Spleen (tissue), 11 donors: ENCODE results near the gene COL23A1. TPM values are rescaled to one million over a fixed set of nuclear protein-coding genes. Genes with fewer than 3 reads are reported as not detected.

Experiments
- DNase-seq: peaks from one replicate; pipeline ENCODE4 v3.0.0-alpha.2; 2020
- H3K27ac ChIP-seq, 8 donors: fragments of 200-600 bp; sonication (generic) in 7 of 8; 1 replicate in 4 of 8; 2 replicates in 4 of 8; pipeline versions ENCODE4 v1.5.0 to v1.8.0; 2016 to 2021; ENCODE audit warnings: inconsistent platforms in 4 of 8, mild to moderate bottlenecking in 4 of 8, moderate library complexity in 1 of 8
- H3K27me3 ChIP-seq, 7 donors: fragments of 200-600 bp; sonication (generic) in 6 of 7; replicated peaks in 1 of 7; 1 replicate in 4 of 7; 2 replicates in 3 of 7; pipeline versions ENCODE4 v1.5.0 to v1.8.0; 2016 to 2021; ENCODE audit warnings: inconsistent platforms in 3 of 7, mild to moderate bottlenecking in 1 of 7
- H3K36me3 ChIP-seq, 6 donors: fragments of 200-600 bp; sonication (generic) in 5 of 6; 1 replicate in 4 of 6; 2 replicates in 2 of 6; pipeline versions ENCODE4 v1.5.0 to v1.8.0; 2016 to 2021; ENCODE audit warnings: inconsistent platforms in 2 of 6
- H3K4me1 ChIP-seq, 6 donors: fragments of 200-600 bp; sonication (generic) in 5 of 6; 1 replicate in 3 of 6; 2 replicates in 3 of 6; pipeline versions ENCODE4 v1.5.0 to v1.8.0; 2016 to 2021; ENCODE audit warnings: inconsistent platforms in 3 of 6
- H3K4me3 ChIP-seq, 8 donors: fragments of 200-600 bp; sonication (generic) in 7 of 8; 1 replicate in 4 of 8; 2 replicates in 4 of 8; pipeline versions ENCODE4 v1.5.0 to v1.8.0; 2016 to 2021; ENCODE audit warnings: inconsistent platforms in 4 of 8, mild to moderate bottlenecking in 4 of 8, moderate library complexity in 2 of 8
- H3K9me3 ChIP-seq, 8 donors: fragments of 200-600 bp; sonication (generic) in 7 of 8; 1 replicate in 4 of 8; 2 replicates in 4 of 8; pipeline versions ENCODE4 v1.5.0 to v1.8.0; 2016 to 2021; ENCODE audit warnings: inconsistent platforms in 4 of 8
- CTCF ChIP-seq, 11 experiments: fragments of 200-600 bp in 7 of 11; fragments of 450-650 bp in 4 of 11; sonication (generic) in 4 of 11; IDR thresholded peaks in 8 of 11; conservative IDR thresholded peaks in 3 of 11; 1 replicate in 7 of 11; 2 replicates in 4 of 11; pipeline versions ENCODE4 v1.4.0 to v1.8.0; 2016 to 2021; ENCODE audit warnings: antibody characterized with exemption in 11 of 11, inconsistent platforms in 4 of 11, mild to moderate bottlenecking in 1 of 11
- POLR2A ChIP-seq, 3 donors: fragments of 450-650 bp; IDR thresholded peaks; one replicate each; pipeline ENCODE4 v1.5.1; 2017; ENCODE audit warnings: antibody characterized with exemption in 3 of 3, mild to moderate bottlenecking in 1 of 3
- POLR2AphosphoS5 ChIP-seq, 3 donors: sonication (generic); formaldehyde crosslinking; IDR thresholded peaks; one replicate each; pipeline ENCODE4 v1.5.1; 2017; ENCODE audit warnings: antibody characterized with exemption in 3 of 3
- WGBS, 5 donors: extraction: QIAGEN DNeasy Blood & Tissue Kit in 3 of 5; methylation state at CpG; one replicate each; pipeline versions ENCODE4 v1.1.5 to v1.1.7; 2013 to 2018; 5-methylcytosine and 5-hydroxymethylcytosine counted together
- intact Hi-C: fragments of 100-400 bp; cut with DNase I; formaldehyde crosslinking; loops from one replicate; pipeline ENCODE4 v1.15.0; 2023; ENCODE audit warnings: low total_unique reads
- polyA plus RNA-seq, 3 donors: library from polyadenylated mRNA; stranded (reverse); fragments of 200-250 nt; gene quantifications; one replicate each; pipeline ENCODE4 v1.2.1, GENCODE V29; 2013
- total RNA-seq, 7 donors: library from RNA; depleted of rRNA in 3 of 7; stranded (reverse); fragments of >200 nt in 3 of 7; fragmentation: NEBNext Ultra II Directional in 4 of 7; extraction: Animal tissue kit (Norgen Biotek cat#: 25700) in 4 of 7; gene quantifications; one replicate each; pipeline versions ENCODE4 v1.1.0 to v1.2.1, GENCODE V29; 2016 to 2021
- donor health status: healthy with polysubstance abuse.
- donor health status: DM: no; HTN: no; CAD: no; lungs with moderate emphysema.
- donor health status: DM: no; HTN: no; CAD: no.
- donor health status: Bipolar disorder and iron deficiency.
- donor health status: healthy.
- donor health status: DM: no; HTN: no; CAD: no.
- donor health status: DM: yes; HTN: yes; CAD: no.

The COL23A1 gene
- total and polyA plus RNA-seq, 10 donors = 0.63 to 3.8 (median 1.9) TPM

DNA sequence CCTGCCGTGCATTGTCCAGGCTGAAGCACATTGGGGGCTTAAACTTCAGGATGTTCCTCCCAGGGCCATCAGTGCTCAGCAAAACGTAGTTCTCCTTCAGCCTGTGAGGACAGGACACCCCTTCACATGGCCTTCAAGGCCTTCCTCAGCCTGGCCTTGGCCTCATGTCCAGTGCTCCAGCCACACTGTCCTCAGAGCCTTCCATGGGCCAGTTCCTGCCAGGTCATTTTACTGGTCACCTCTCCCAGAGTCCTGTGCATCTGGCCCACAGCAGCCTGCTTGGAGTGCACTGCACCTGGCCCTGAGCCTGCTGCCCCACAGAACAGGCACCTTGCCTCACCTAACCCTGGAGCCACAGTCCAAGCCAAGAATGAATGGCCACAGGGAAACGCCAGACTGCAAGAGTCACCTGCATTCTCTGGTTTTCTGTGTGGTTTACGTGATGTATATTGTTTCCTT lies 377.2 kb downstream of the COL23A1 start:
- TF ChIP-seq CTCF (IDR thresholded peaks at IDR 0.05 in 8 of 11, conservative IDR thresholded peaks at IDR 0.05 in 3 of 11) = no peak
- TF ChIP-seq POLR2AphosphoS5 (IDR thresholded peaks at IDR 0.05) = peak; percentile 49 to 72 (median 61)
- no peak for TF ChIP-seq POLR2A (IDR thresholded peaks at IDR 0.05)
- intact Hi-C loops = no loop called here
- Histone ChIP-seq H3K4me3 (no peak overlapping the region), H3K27ac (peak overlapping the region in 2 of 8 donors; percentile 66 to 82), H3K9me3 (no peaks in the 10 kb centered on the region), H3K4me1 (peaks cover 0 to 86% (median 38%) of the 10 kb centered on the region in 6 donors), H3K27me3 (no peaks in the 10 kb centered on the region), H3K36me3 (peaks cover 0 to 100% (median 92%) of the 10 kb centered on the region in 6 donors)
- peak; percentile 58 for DNase-seq
- WGBS, 5 donors = 46 to 71% (median 55%) methylated on average over 4 of the region's 4 CpGs

GRCh38 chr5:178212241-178213002 lies 377.8 kb downstream of the COL23A1 start:
- peak overlapping the region in 2 of 8 donors; percentile 66 to 82 for H3K27ac ChIP-seq
- H3K4me1 ChIP-seq = peaks cover 0 to 92% (median 42%) of the 10 kb centered on the region in 6 donors
- peak; percentile 38 for DNase-seq
- H3K36me3 ChIP-seq = peaks cover 0 to 100% (median 95%) of the 10 kb centered on the region in 6 donors
- no peaks in the 10 kb centered on the region for H3K27me3 ChIP-seq
- TF ChIP-seq POLR2AphosphoS5 (IDR thresholded peaks at IDR 0.05) (no peak), CTCF (IDR thresholded peaks at IDR 0.05 in 8 of 11, conservative IDR thresholded peaks at IDR 0.05 in 3 of 11) (no peak), POLR2A (IDR thresholded peaks at IDR 0.05) (no peak)
- no peaks in the 10 kb centered on the region for H3K9me3 ChIP-seq
- WGBS, 5 donors = 89 to 95% (median 93%) methylated on average over 3 of the region's 3 CpGs
- H3K4me3 ChIP-seq = no peak overlapping the region
- intact Hi-C loops = no loop called here

DNA sequence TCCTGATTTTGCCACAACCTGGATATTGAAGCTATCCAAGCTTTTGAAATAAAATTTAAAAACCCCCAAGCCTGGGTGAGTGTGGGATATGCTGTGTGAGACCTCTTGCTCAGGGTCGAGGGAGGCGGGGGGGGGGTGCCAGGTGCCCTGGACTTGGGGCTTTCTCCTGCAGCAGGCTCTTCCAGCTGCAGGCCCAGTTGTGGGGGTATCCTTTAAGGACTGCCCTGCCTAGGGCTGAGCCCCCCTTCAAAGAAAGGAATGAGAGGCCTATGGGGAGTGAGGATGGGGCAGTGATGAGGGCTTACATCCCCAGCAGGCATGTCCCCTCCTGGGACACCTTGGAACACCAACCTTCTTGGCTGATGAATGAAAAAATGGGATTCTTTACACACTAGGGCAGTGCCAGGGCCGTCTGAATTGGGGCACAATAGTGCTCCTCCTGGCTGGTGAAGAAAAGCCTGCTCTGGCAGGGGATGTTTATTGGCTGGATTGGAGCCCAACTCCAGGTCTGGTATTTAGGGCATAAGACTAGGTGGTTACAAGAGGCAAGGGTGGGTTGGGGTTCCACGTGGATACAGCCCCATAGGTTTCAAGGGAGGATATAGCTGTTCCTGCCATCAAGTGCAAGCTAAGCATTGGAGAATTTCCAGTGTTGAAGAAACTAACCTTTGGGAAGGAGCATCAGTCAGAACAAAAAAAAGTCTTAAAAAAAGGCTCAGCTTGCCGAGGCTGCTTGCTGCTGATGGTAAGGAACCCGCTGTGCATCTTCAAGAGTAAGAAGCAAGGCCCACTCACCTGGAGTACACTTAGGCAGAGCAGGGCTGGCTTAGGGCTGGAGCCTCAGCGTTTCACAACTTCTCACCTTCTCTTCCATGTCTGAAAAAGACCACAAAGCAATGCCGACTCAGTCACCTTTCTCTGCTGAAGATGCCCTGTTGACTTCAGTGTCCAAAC lies 378.8 kb downstream of the COL23A1 start:
- DNase-seq = peak; percentile 45
- Histone ChIP-seq H3K4me1 (peaks cover 6 to 93% (median 47%) of the 10 kb centered on the region in 6 donors), H3K36me3 (peaks cover 0 to 100% (median 97%) of the 10 kb centered on the region in 6 donors), H3K27ac (peak overlapping the region in 1 of 8 donors; percentile 82), H3K4me3 (no peak overlapping the region), H3K27me3 (no peaks in the 10 kb centered on the region), H3K9me3 (no peaks in the 10 kb centered on the region)
- intact Hi-C loops = no loop called here
- 67 to 83% (median 76%) methylated on average over 7 to 8 of the region's 8 CpGs for WGBS, 5 donors
- TF ChIP-seq CTCF (IDR thresholded peaks at IDR 0.05 in 8 of 11, conservative IDR thresholded peaks at IDR 0.05 in 3 of 11) (no peak), POLR2AphosphoS5 (IDR thresholded peaks at IDR 0.05) (peak in 2 of 3 donors; percentile 14 to 43)
